HG02588 (cell line): Measurements from ENCODE around the gene IGFL4.
"Not testable (repeated sequence)": the region's sequence is repeated elsewhere in the genome, so short reads cannot be mapped to it uniquely, and the experiment has no call there.

Experiments
- ATAC-seq: cut with Tn5 transposase; IDR thresholded peaks from one replicate; pipeline ENCODE4 v1.9.1; 2021; ENCODE audit warnings: mild to moderate bottlenecking, moderate library complexity; ENCODE audit not compliant: unreplicated experiment

The IGFL4 gene

GRCh38 chr19:46040952-46041500 lies at the start of gene IGFL4:
TSS of gene IGFL4 (minus strand) at chr19:46041002. CDS start at chr19:46040962, 40 bp downstream.
- no peak for ATAC-seq

- ATAC-seq = no peak
Observed at GRCh38 chr19:46090444-46090843, 49.6 kb upstream of the IGFL4 start.

GRCh38 chr19:46089432-46089831 lies 48.6 kb upstream of the IGFL4 start:
- ATAC-seq = no peak

GRCh38 chr19:46088101-46088500 lies 47.3 kb upstream of the IGFL4 start:
- no peak for ATAC-seq

- no peak for ATAC-seq
Observed at GRCh38 chr19:46085888-46086287, 45.1 kb upstream of the IGFL4 start.

- no peak for ATAC-seq
Observed at GRCh38 chr19:46082728-46083050, 41.9 kb upstream of the IGFL4 start.

GRCh38 chr19:46081928-46082727 lies 41.3 kb upstream of the IGFL4 start:
- no peak for ATAC-seq

GRCh38 chr19:46080561-46080960 lies 39.8 kb upstream of the IGFL4 start:
- no peak for ATAC-seq

GRCh38 chr19:46079576-46079975 lies 38.8 kb upstream of the IGFL4 start:
- no peak for ATAC-seq

- ATAC-seq = not testable (repeated sequence)
Observed at GRCh38 chr19:46078573-46079332, 38.0 kb upstream of the IGFL4 start.

GRCh38 chr19:46077815-46078167 lies 37.0 kb upstream of the IGFL4 start:
- ATAC-seq = no peak

- ATAC-seq = no peak
Observed at GRCh38 chr19:46076951-46077814, 36.4 kb upstream of the IGFL4 start.

- no peak for ATAC-seq
Observed at GRCh38 chr19:46076031-46076880, 35.5 kb upstream of the IGFL4 start.

- no peak for ATAC-seq
Observed at GRCh38 chr19:46073268-46073922, 32.6 kb upstream of the IGFL4 start.

GRCh38 chr19:46069806-46070341 lies 29.1 kb upstream of the IGFL4 start:
- no peak for ATAC-seq

- no peak for ATAC-seq
Observed at GRCh38 chr19:46068345-46069258, 27.8 kb upstream of the IGFL4 start.

- ATAC-seq = no peak
Observed at GRCh38 chr19:46067691-46068090, 26.9 kb upstream of the IGFL4 start.

- no peak for ATAC-seq
Observed at GRCh38 chr19:46066471-46066870, 25.7 kb upstream of the IGFL4 start.
